H1 (cell line): ENCODE measurements around the gene MINPP1. TPM values are rescaled to one million over a fixed set of nuclear protein-coding genes. Genes with fewer than 3 reads are reported as not detected.

Experiments
- ASH2L ChIP-seq: fragments of 200-600, 300-600 bp; sonication (generic); IDR thresholded peaks from one replicate; pipeline ENCODE4 v1.7.1; 2017; ENCODE audit warnings: low read length
- CREB1 ChIP-seq: IDR thresholded peaks from 2 replicates; pipeline ENCODE4 v1.6.1; 2012; ENCODE audit warnings: inconsistent platforms
- EZH2 ChIP-seq: fragments of 200-600 bp; sonication (generic); IDR thresholded peaks from 2 replicates; pipeline ENCODE4 v1.7.1; 2012; ENCODE audit warnings: low read depth, mild to moderate bottlenecking, moderate library complexity, low read length, inconsistent platforms; ENCODE audit not compliant: severe bottlenecking
- POU5F1 ChIP-seq: IDR thresholded peaks from 2 replicates; pipeline ENCODE4 v1.6.1; 2011; ENCODE audit warnings: low read depth, mild to moderate bottlenecking, low read length, moderate library complexity
- SP2 ChIP-seq: IDR thresholded peaks from 2 replicates; pipeline ENCODE4 v1.6.1; 2012; ENCODE audit warnings: mild to moderate bottlenecking, low read length, inconsistent platforms
- TEAD4 ChIP-seq: IDR thresholded peaks from 2 replicates; pipeline ENCODE4 v1.6.1; 2012; ENCODE audit warnings: low read depth, low read length, inconsistent platforms, mixed read lengths
- polyA plus RNA-seq, 7 experiments: library from polyadenylated mRNA; depleted of rRNA in 3 of 7; stranded (reverse) in 5 of 7; unstranded in 2 of 7; fragments of >200 nt in 5 of 7; fragments of 200-250 nt in 2 of 7; gene quantifications; 1 replicate in 5 of 7; 2 replicates in 1 of 7; 4 replicates in 1 of 7; pipeline versions ENCODE4 v1.2.1 to v1.2.3, GENCODE V29; 2011 to 2013; ENCODE audit warnings: missing spikeins in 2 of 7, mixed read lengths in 2 of 7
- total RNA-seq: library from RNA; stranded (reverse); fragmentation: NEBNext Ultra II Directional; extraction: Animal tissue kit (Norgen Biotek cat#: 25700); gene quantifications from 2 replicates; pipeline ENCODE4 v1.2.1, GENCODE V29; 2021

MINPP1 gene
- total and polyA plus RNA-seq, 2 of the 8 experiments (the other 6 are each of a cell fraction or from before 2014, with no cell fraction given), result 13.6 to 27.2 TPM

DNA sequence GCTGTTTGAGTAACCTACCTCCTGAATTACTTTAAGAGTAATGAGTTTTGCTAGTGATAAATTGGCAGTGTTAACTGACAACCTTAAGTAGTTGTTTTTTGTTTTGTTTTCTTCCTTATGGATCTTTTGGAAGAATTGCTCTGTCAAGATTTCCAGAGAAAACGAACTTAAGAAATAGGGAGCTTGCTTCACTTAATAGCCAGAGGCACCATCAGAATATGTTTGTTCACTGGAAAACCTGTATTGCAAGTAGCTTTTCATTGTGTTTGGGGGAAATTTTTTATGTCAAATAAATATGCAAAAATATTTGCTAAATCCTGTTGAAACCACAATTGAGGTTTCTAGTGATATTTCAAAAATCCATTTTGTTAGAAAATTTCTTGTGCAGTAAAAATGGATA lies 89.5 kb downstream of the MINPP1 start (continued):
- TF ChIP-seq ASH2L (no peak), SP2 (no peak), TEAD4 (no peak), EZH2 (no peak), CREB1 (no peak), POU5F1 (no peak)
- TF ChIP-seq, all 59 proteins: peak for 0
